Body of pancreas (tissue), 4 donors: ENCODE measurements around the gene DRC3.

Experiments
- CTCF ChIP-seq, 7 experiments: fragments of 450-650 bp in 4 of 7; fragments of 200-600 bp in 3 of 7; sonication (generic) in 3 of 7; IDR thresholded peaks; one replicate each; pipeline ENCODE4 v1.5.1; 2016 to 2019; ENCODE audit warnings: antibody characterized with exemption in 7 of 7
- POLR2A ChIP-seq, 3 donors: fragments of 450-650 bp; IDR thresholded peaks; one replicate each; pipeline ENCODE4 v1.6.1; 2016; ENCODE audit warnings: antibody characterized with exemption in 3 of 3, mild to moderate bottlenecking in 2 of 3

DNA sequence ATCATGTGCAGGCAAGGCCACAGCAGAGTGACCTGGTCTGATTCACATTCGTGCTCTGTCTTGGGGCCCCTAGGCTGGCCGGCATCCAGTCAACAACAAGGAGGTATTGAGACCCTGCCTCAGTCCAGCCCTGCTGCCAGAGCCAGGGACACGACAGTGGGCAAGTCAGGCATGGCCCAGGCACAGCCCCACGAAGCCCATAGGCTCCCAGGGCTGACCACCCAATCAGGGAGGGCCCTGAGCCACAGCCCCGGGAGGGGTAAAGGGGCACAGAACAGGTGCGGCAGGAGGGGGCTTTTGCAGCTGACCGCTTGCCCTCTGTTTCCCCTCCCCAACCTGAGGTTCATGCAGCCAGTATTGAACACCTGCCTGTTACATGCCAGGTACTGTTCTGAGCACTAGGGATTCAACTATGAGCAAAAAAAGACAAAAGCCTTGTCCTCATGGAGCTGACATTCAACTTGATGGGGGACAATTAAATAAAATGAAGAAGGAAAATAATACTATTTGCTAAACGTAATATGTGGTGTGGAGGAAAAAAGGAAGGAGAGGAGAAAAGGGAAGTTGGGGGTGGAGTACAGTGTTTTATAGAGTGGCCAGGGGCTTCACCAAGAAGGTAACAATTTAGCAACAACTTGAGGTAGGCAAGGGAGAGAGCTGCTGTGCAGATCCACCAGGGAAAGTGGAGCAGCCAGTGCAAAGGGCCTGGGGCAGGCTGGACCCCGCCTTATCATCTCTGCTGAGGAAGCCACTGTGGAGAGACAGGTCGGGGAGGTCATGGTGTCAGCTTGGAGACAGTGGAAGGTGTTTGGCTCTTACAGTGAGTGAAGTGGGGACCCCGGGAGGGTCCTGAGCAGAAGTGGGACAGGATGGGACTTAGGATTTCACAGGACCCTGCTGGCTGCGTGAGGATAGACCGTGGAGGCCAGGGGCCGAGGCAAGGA is 6.1 kb downstream of the DRC3 start:
- TF ChIP-seq CTCF (IDR thresholded peaks at IDR 0.05), result no peak
- no peak for TF ChIP-seq POLR2A (IDR thresholded peaks at IDR 0.05)
